GM23338 (cell line): Measurements from ENCODE around the gene GPRASP1. TPM values are rescaled to one million over a fixed set of nuclear protein-coding genes. Genes with fewer than 3 reads are reported as not detected.

Source experiments
- ATAC-seq: fragments of 200-7000 bp; cut with Tn5 transposase; 3 replicates; pipeline ENCODE4 v1.9.1; 2020
- DNase-seq: peaks from one replicate; pipeline ENCODE4 v3.0.0-alpha.2; 2015; ENCODE audit warnings: low spot score
- H2AFZ ChIP-seq: fragments of 200-600 bp; sonication (generic); 2 replicates; pipeline ENCODE4 v1.8.0; 2016; ENCODE audit warnings: antibody characterized with exemption, mild to moderate bottlenecking, moderate library complexity
- H3F3A ChIP-seq: fragments of 200-600 bp; sonication (generic); replicated peaks from 2 replicates; pipeline ENCODE4 v1.8.0; 2017; ENCODE audit warnings: antibody characterized with exemption, mixed run types, low read depth
- H3K27ac ChIP-seq: fragments of 200-600 bp; sonication (generic); 2 replicates; pipeline ENCODE4 v1.6.1; 2016; ENCODE audit warnings: low read depth
- H3K27me3 ChIP-seq: fragments of 200-600 bp; sonication (generic); 2 replicates; pipeline ENCODE4 v1.8.0; 2016; ENCODE audit warnings: mild to moderate bottlenecking, mixed run types, moderate library complexity; ENCODE audit not compliant: insufficient read depth
- H3K36me3 ChIP-seq: fragments of 200-600 bp; sonication (generic); 2 replicates; pipeline ENCODE4 v1.8.0; 2016; ENCODE audit warnings: mild to moderate bottlenecking; ENCODE audit not compliant: insufficient read depth
- H3K4me1 ChIP-seq: fragments of 200-600 bp; sonication (generic); 2 replicates; pipeline ENCODE4 v1.8.0; 2016; ENCODE audit warnings: mild to moderate bottlenecking, moderate library complexity; ENCODE audit not compliant: insufficient read depth
- H3K4me2 ChIP-seq: fragments of 200-600 bp; sonication (generic); 2 replicates; pipeline ENCODE4 v1.7.1; 2017; ENCODE audit warnings: mixed run types
- H3K4me3 ChIP-seq: fragments of 200-600 bp; sonication (generic); 2 replicates; pipeline ENCODE4 v1.6.1; 2016; ENCODE audit warnings: mixed run types
- H3K79me2 ChIP-seq: fragments of 200-600 bp; sonication (generic); replicated peaks from 2 replicates; pipeline ENCODE4 v1.8.0; 2017; ENCODE audit warnings: mild to moderate bottlenecking; ENCODE audit not compliant: insufficient read depth
- H3K9me2 ChIP-seq: fragments of 200-600 bp; sonication (generic); 2 replicates; pipeline ENCODE4 v1.8.0; 2017; ENCODE audit not compliant: insufficient read depth
- H4K20me1 ChIP-seq: fragments of 200-600 bp; sonication (generic); replicated peaks from 2 replicates; pipeline ENCODE4 v1.8.0; 2017; ENCODE audit warnings: mild to moderate bottlenecking; ENCODE audit not compliant: insufficient read depth
- H3K27ac Mint-ChIP-seq: 2 replicates; pipeline ENCODE4 v1.8.0; 2020; ENCODE audit warnings: inconsistent platforms, mild to moderate bottlenecking, moderate library complexity, mixed read lengths
- H3K27me3 Mint-ChIP-seq: 3 replicates; pipeline ENCODE4 v1.8.0; 2022; ENCODE audit warnings: low read depth, mild to moderate bottlenecking, moderate library complexity, mixed read lengths, inconsistent platforms; ENCODE audit not compliant: insufficient read depth, poor library complexity
- H3K36me3 Mint-ChIP-seq: 3 replicates; pipeline ENCODE4 v1.8.0; 2021; ENCODE audit warnings: low read depth, mild to moderate bottlenecking, inconsistent platforms, moderate library complexity, mixed read lengths
- H3K4me1 Mint-ChIP-seq: 3 replicates; pipeline ENCODE4 v1.8.0; 2020; ENCODE audit warnings: mild to moderate bottlenecking, inconsistent platforms, mixed read lengths
- H3K4me3 Mint-ChIP-seq: 3 replicates; pipeline ENCODE4 v1.8.0; 2021; ENCODE audit warnings: moderate library complexity, mild to moderate bottlenecking, inconsistent platforms, mixed read lengths
- H3K9me3 Mint-ChIP-seq: 3 replicates; pipeline ENCODE4 v1.8.0; 2020; ENCODE audit warnings: moderate library complexity, mild to moderate bottlenecking, inconsistent platforms, mixed read lengths
- EZH2 ChIP-seq: fragments of 200-600 bp; sonication (generic); IDR thresholded peaks from one replicate; pipeline ENCODE4 v1.8.0; 2017; ENCODE audit warnings: antibody characterized with exemption, mild to moderate bottlenecking, low read depth; ENCODE audit not compliant: unreplicated experiment
- REST ChIP-seq: IDR thresholded peaks from one replicate; pipeline ENCODE4 v1.6.1; 2018; ENCODE audit warnings: antibody characterized with exemption; ENCODE audit not compliant: unreplicated experiment
- ZNF114 ChIP-seq: fragments of 250-450 bp; sonication (Bioruptor Pico); IDR thresholded peaks from 2 replicates; pipeline ENCODE4 v1.5.0; 2020; ENCODE audit warnings: mild to moderate bottlenecking, moderate library complexity
- ZNF462 ChIP-seq: fragments of 250-450 bp; sonication (Bioruptor Pico); IDR thresholded peaks from 2 replicates; pipeline ENCODE4 v1.5.0; 2020; ENCODE audit warnings: mild to moderate bottlenecking, moderate library complexity
- polyA plus RNA-seq: library from polyadenylated mRNA; unstranded; fragments of >200 nt; fragmentation: Nextera tagmentation; extraction: Ambion mirVana; gene quantifications from 2 replicates; pipeline ENCODE4 v1.2.1, GENCODE V29; 2016
- total RNA-seq: library from RNA; depleted of rRNA; stranded (reverse); fragments of >200 nt; shearing (Covaris generic); gene quantifications from 2 replicates; pipeline ENCODE4 v1.2.3, GENCODE V29; 2014

The GPRASP1 gene
- total and polyA plus RNA-seq, 2 experiments from 2014 or later, result 0.45 to 1.9 TPM

GRCh38 chrX:102627640-102628039 lies 23.6 kb upstream of the GPRASP1 start (continued):
- no peak for TF ChIP-seq ZNF462 (CRISPR knock-in tag)
- TF ChIP-seq REST, result no peak
- TF ChIP-seq ZNF114 (CRISPR knock-in tag), result no peak
- TF ChIP-seq EZH2, result no peak

- H3K27ac ChIP-seq, result no peak overlapping the region
- TF ChIP-seq ZNF114 (CRISPR knock-in tag), result no peak
- Mint-ChIP-seq H3K27me3 (no peaks in the 10 kb centered on the region), H3K36me3 (peaks cover 36% of the 10 kb centered on the region; the same call in 2 of the 3 replicates), H3K9me3 (peaks cover 4% of the 10 kb centered on the region; the same call in 1 of the 3 replicates), H3K4me3 (no peak overlapping the region), H3K27ac (no peak overlapping the region), H3K4me1 (no peaks in the 10 kb centered on the region)
- H2AFZ ChIP-seq, result no peak overlapping the region
- H3F3A ChIP-seq, result no peaks in the 10 kb centered on the region
- H4K20me1 ChIP-seq, result no peaks in the 10 kb centered on the region
- H3K79me2 ChIP-seq, result no peaks in the 10 kb centered on the region
- no peaks in the 10 kb centered on the region for H3K4me1 ChIP-seq
- H3K4me2 ChIP-seq, result no peak overlapping the region
- H3K9me2 ChIP-seq, result no peaks in the 10 kb centered on the region
- no peaks in the 10 kb centered on the region for H3K36me3 ChIP-seq
- no peak overlapping the region for H3K4me3 ChIP-seq
- DNase-seq, result no peak
- H3K27me3 ChIP-seq, result no peaks in the 10 kb centered on the region
- ATAC-seq, result no peak
These were observed 13.7 kb upstream of the GPRASP1 start for GRCh38 chrX:102637561-102637960.
